SK-N-SH treated with all-trans-retinoic acid at 6 μM for 48 hours (cell line): ENCODE measurements around the gene DGAT2L6.
"Not testable (repeated sequence)": the region's sequence is repeated elsewhere in the genome, so short reads cannot be mapped to it uniquely, and the experiment has no call there.

Experiments used
- ATAC-seq: fragments of 200-7000 bp; cut with Tn5 transposase; 3 replicates; pipeline ENCODE4 v1.9.1; 2020; ENCODE audit warnings: mild to moderate bottlenecking, moderate library complexity
- ARNTL ChIP-seq: fragments of 450-650 bp; formaldehyde crosslinking; IDR thresholded peaks from 2 replicates; pipeline ENCODE4 v1.5.0; 2020; ENCODE audit warnings: low read depth, mild to moderate bottlenecking, moderate library complexity, borderline replicate concordance
- BACH2 ChIP-seq: fragments of 250-450 bp; sonication (Bioruptor Pico); IDR thresholded peaks from 2 replicates; pipeline ENCODE4 v1.9.0; 2021; ENCODE audit warnings: mild to moderate bottlenecking, borderline replicate concordance
- CSDC2 ChIP-seq: fragments of 250-450 bp; sonication (Bioruptor Pico); IDR thresholded peaks from 2 replicates; pipeline ENCODE4 v1.5.0; 2020; ENCODE audit warnings: mild to moderate bottlenecking, moderate library complexity
- ESRRG ChIP-seq: fragments of 250-450 bp; sonication (Bioruptor Pico); IDR thresholded peaks from 2 replicates; pipeline ENCODE4 v1.6.1; 2021; ENCODE audit warnings: mild to moderate bottlenecking
- GLIS3 ChIP-seq: fragments of 250-450 bp; sonication (Bioruptor Pico); IDR thresholded peaks from 2 replicates; pipeline ENCODE4 v1.5.0; 2020; ENCODE audit warnings: mild to moderate bottlenecking, moderate library complexity
- ISL1 ChIP-seq: fragments of 250-450 bp; sonication (Bioruptor Pico); IDR thresholded peaks from 2 replicates; pipeline ENCODE4 v2.1.2; 2022; ENCODE audit warnings: mild to moderate bottlenecking, moderate library complexity
- POU6F1 ChIP-seq: fragments of 250-450 bp; sonication (Bioruptor Pico); IDR thresholded peaks from 2 replicates; pipeline ENCODE4 v1.8.0; 2021; ENCODE audit warnings: low read depth, mild to moderate bottlenecking, moderate library complexity, borderline replicate concordance
- PPARA ChIP-seq: fragments of 250-450 bp; sonication (Bioruptor Pico); IDR thresholded peaks from 2 replicates; pipeline ENCODE4 v1.5.0; 2020; ENCODE audit warnings: mild to moderate bottlenecking, borderline replicate concordance
- SNAI2 ChIP-seq: fragments of 250-450 bp; sonication (Bioruptor Pico); IDR thresholded peaks from 2 replicates; pipeline ENCODE4 v1.5.0; 2020; ENCODE audit warnings: mild to moderate bottlenecking, moderate library complexity
- TSHZ2 ChIP-seq: fragments of 250-450 bp; sonication (Bioruptor Pico); IDR thresholded peaks from 2 replicates; pipeline ENCODE4 v1.5.0; 2020; ENCODE audit warnings: mild to moderate bottlenecking, moderate library complexity
- ZC3H10 ChIP-seq: fragments of 250-450 bp; sonication (Bioruptor Pico); IDR thresholded peaks from 2 replicates; pipeline ENCODE4 v1.5.1; 2021; ENCODE audit warnings: mild to moderate bottlenecking, moderate library complexity
- ZFP3 ChIP-seq: fragments of 250-450 bp; sonication (Bioruptor Pico); IDR thresholded peaks from 2 replicates; pipeline ENCODE4 v1.5.0; 2020; ENCODE audit warnings: mild to moderate bottlenecking, moderate library complexity
- TF ChIP-seq, protein P1 (sequence below): fragments of 250-450 bp; sonication (Bioruptor Pico); IDR thresholded peaks from 2 replicates; pipeline ENCODE4 v1.5.1; 2020; ENCODE audit warnings: low read depth, mild to moderate bottlenecking, moderate library complexity
- TF ChIP-seq, protein P2 (sequence below): fragments of 250-450 bp; sonication (Bioruptor Pico); IDR thresholded peaks from 2 replicates; pipeline ENCODE4 v1.5.1; 2021; ENCODE audit warnings: mild to moderate bottlenecking, moderate library complexity

The DGAT2L6 gene

GRCh38 chrX:70201732-70202131, 24.4 kb downstream of the DGAT2L6 start:
- ATAC-seq = no peak
- TF ChIP-seq ISL1 (CRISPR knock-in tag) (no peak), BACH2 (CRISPR knock-in tag) (no peak), ESRRG (no peak), ZFP3 (CRISPR knock-in tag) (no peak), POU6F1 (CRISPR knock-in tag) (no peak)

DNA sequence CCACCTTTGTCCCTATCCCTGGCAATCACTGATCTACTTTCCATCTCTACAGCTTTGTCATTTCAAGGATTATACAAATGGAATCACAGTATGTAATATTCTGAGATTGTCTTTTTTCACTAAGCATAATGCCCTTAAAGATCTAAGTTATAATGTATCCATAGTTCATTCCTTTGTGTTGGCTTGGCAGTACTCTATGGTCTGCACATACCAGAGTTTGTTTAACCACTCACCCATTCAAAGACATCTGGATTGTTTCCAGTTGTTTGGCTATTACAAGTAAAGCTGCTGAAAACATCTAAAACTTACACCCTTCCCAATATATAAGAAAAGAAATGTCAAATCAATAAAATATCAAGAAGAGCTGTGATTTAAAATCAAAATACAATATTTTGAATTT, 31.2 kb downstream of the DGAT2L6 start:
- ATAC-seq = no peak
- TF ChIP-seq GLIS3 (CRISPR knock-in tag) = no peak
- no peak for TF ChIP-seq ZC3H10
- no peak for TF ChIP-seq PPARA (CRISPR knock-in tag)
- no peak for TF ChIP-seq TSHZ2 (CRISPR knock-in tag)
- no peak for TF ChIP-seq SNAI2 (CRISPR knock-in tag)
- no peak for TF ChIP-seq ISL1 (CRISPR knock-in tag)
- TF ChIP-seq, protein P1, sequence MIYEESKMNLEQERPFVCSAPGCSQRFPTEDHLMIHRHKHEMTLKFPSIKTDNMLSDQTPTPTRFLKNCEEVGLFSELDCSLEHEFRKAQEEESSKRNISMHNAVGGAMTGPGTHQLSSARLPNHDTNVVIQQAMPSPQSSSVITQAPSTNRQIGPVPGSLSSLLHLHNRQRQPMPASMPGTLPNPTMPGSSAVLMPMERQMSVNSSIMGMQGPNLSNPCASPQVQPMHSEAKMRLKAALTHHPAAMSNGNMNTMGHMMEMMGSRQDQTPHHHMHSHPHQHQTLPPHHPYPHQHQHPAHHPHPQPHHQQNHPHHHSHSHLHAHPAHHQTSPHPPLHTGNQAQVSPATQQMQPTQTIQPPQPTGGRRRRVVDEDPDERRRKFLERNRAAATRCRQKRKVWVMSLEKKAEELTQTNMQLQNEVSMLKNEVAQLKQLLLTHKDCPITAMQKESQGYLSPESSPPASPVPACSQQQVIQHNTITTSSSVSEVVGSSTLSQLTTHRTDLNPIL = no peak
- TF ChIP-seq ZFP3 (CRISPR knock-in tag) = no peak
- TF ChIP-seq CSDC2 = no peak
- TF ChIP-seq, protein P2, sequence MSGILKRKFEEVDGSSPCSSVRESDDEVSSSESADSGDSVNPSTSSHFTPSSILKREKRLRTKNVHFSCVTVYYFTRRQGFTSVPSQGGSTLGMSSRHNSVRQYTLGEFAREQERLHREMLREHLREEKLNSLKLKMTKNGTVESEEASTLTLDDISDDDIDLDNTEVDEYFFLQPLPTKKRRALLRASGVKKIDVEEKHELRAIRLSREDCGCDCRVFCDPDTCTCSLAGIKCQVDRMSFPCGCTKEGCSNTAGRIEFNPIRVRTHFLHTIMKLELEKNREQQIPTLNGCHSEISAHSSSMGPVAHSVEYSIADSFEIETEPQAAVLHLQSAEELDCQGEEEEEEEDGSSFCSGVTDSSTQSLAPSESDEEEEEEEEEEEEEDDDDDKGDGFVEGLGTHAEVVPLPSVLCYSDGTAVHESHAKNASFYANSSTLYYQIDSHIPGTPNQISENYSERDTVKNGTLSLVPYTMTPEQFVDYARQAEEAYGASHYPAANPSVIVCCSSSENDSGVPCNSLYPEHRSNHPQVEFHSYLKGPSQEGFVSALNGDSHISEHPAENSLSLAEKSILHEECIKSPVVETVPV = no peak

DNA sequence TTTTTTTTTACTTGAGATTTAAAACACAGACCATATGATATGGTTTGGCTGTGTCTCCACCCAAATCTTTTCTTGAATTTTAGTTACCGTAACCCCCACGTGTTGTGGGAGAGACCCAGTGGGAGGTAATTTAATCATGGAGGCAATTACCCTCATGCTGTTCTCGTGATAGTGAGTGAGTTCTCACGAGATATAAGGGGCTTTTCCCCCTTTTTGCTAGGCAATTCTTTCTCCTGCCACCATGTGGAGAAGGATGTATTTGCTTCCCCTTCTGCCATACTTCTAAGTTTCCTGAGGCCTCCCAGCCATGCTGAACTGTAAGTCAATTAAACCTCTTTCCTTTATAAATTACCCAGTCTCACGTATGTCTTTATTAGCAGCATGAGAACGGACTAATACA, 32.3 kb downstream of the DGAT2L6 start:
- ATAC-seq = not testable (repeated sequence)

DNA sequence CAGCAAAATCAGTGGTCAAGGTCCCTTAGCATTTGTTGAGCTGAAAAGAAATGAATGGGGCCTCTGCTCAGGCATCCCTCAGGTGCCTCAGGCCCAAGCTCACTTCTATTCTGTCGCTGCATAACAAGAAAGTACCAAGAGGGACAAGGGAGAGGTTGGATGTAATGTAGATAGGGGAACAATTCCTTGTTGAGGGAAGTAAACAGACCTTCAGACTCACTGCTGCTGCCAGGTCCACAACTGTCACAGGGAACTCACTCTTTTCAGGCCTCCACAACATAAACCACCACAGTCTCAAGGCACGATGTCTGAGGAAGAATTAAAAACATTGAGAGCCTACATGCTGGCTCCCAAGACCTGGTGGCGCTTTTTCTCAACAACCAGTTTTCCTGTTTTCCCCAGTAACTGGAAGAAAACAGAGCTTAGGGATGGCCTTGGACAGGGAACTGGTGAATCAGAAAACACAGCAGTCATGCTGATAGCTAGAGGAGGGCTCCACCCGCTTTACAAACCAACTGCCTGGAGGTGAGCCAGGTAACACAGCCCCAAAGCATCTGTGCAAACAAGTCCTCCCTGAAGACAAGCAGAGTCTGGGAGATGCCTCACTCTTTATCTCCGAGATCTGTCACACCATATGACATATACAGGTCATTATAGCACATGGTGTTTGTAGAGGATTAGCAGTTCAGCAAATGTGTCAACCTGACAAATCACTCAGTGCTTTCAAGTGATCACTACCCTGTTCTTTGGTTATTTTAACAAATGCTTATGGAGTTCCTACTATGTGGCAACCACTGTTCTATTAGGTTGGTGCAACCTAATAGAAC, 42.9 kb downstream of the DGAT2L6 start:
- no peak for TF ChIP-seq ISL1 (CRISPR knock-in tag)
- TF ChIP-seq ARNTL (CRISPR knock-in tag) = no peak
- no peak for TF ChIP-seq TSHZ2 (CRISPR knock-in tag)
- TF ChIP-seq POU6F1 (CRISPR knock-in tag) = no peak
- no peak for TF ChIP-seq GLIS3 (CRISPR knock-in tag)
- no peak for TF ChIP-seq ESRRG
- ATAC-seq = no peak
